ENCODE results near the gene ZNF700.

DNA sequence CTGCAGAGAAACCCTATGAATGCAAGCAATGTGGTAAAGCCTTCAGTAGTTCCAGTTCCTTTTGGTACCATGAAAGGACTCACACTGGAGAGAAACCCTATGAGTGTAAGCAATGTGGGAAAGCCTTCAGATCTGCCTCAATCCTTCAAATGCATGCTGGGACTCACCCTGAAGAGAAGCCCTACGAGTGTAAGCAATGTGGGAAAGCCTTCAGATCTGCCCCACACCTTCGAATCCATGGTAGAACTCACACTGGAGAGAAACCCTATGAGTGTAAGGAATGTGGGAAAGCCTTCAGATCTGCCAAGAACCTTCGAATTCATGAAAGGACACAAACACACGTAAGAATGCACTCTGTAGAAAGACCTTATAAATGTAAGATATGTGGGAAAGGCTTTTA lies 54.6 kb downstream of the ZNF700 start:
- TF ChIP-seq, protein P1, sequence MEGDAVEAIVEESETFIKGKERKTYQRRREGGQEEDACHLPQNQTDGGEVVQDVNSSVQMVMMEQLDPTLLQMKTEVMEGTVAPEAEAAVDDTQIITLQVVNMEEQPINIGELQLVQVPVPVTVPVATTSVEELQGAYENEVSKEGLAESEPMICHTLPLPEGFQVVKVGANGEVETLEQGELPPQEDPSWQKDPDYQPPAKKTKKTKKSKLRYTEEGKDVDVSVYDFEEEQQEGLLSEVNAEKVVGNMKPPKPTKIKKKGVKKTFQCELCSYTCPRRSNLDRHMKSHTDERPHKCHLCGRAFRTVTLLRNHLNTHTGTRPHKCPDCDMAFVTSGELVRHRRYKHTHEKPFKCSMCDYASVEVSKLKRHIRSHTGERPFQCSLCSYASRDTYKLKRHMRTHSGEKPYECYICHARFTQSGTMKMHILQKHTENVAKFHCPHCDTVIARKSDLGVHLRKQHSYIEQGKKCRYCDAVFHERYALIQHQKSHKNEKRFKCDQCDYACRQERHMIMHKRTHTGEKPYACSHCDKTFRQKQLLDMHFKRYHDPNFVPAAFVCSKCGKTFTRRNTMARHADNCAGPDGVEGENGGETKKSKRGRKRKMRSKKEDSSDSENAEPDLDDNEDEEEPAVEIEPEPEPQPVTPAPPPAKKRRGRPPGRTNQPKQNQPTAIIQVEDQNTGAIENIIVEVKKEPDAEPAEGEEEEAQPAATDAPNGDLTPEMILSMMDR (IDR thresholded peaks at IDR 0.05; ENCODE audit: low read length) = no peak
- no peak for TF ChIP-seq EZH2 (optimal IDR thresholded peaks at IDR 0.05; ENCODE audit: low read depth, low read length)
